Measurements from ENCODE around the gene OTUB2.

- TF ChIP-seq EZH2 (IDR thresholded peaks at IDR 0.05; ENCODE audit: low read length, unreplicated experiment) (no peak), EZH2phosphoT487 (IDR thresholded peaks at IDR 0.05; ENCODE audit: borderline replicate concordance, low read length) (no peak)
- TF ChIP-seq, protein P1, sequence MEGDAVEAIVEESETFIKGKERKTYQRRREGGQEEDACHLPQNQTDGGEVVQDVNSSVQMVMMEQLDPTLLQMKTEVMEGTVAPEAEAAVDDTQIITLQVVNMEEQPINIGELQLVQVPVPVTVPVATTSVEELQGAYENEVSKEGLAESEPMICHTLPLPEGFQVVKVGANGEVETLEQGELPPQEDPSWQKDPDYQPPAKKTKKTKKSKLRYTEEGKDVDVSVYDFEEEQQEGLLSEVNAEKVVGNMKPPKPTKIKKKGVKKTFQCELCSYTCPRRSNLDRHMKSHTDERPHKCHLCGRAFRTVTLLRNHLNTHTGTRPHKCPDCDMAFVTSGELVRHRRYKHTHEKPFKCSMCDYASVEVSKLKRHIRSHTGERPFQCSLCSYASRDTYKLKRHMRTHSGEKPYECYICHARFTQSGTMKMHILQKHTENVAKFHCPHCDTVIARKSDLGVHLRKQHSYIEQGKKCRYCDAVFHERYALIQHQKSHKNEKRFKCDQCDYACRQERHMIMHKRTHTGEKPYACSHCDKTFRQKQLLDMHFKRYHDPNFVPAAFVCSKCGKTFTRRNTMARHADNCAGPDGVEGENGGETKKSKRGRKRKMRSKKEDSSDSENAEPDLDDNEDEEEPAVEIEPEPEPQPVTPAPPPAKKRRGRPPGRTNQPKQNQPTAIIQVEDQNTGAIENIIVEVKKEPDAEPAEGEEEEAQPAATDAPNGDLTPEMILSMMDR (conservative IDR thresholded peaks at IDR 0.05; ENCODE audit: low read depth, low read length): no peak
Measured at GRCh38 chr14:93998871-93999403, 27.2 kb upstream of the OTUB2 start.

Measured in PC-3 (cell line).